AG04449 (cell line): ENCODE results near the gene DARS2.
"Not testable (repeated sequence)": the region's sequence is repeated elsewhere in the genome, so short reads cannot be mapped to it uniquely, and the experiment has no call there.

ENCODE experiments used
- CTCF ChIA-PET: fragments of 350-600 bp; formaldehyde crosslinking; extraction: SDS; loops from one replicate; lab custom pipeline; 2021; ENCODE audit warnings: antibody characterized with exemption; lab: Yijun Ruan, JAX
- POLR2A ChIA-PET: fragments of 400-600, 350-600 bp; formaldehyde crosslinking; extraction: SDS; loops from one replicate; lab custom pipeline; 2020; ENCODE audit warnings: antibody characterized with exemption, inconsistent platforms; lab: Yijun Ruan, JAX
- DNase-seq: peaks from one replicate; pipeline ENCODE4 v3.0.0-alpha.2; 2010; ENCODE audit warnings: low read depth, low spot score
- H3K4me3 ChIP-seq: 2 replicates; pipeline ENCODE4 v1.5.1; 2011; ENCODE audit warnings: low read depth, mild to moderate bottlenecking, control low read depth, low read length
- CTCF ChIP-seq: IDR thresholded peaks from one replicate; pipeline ENCODE4 v1.5.1; 2011; ENCODE audit warnings: mild to moderate bottlenecking, moderate library complexity, low read length, control low read depth, inconsistent platforms; ENCODE audit not compliant: insufficient read depth; ENCODE audit errors: missing control alignments

The DARS2 gene

GRCh38 chr1:173871091-173871490, 46.6 kb downstream of the DARS2 start:
- DNase-seq = no peak
- H3K4me3 ChIP-seq = no peak overlapping the region
- ChIA-PET CTCF (no interaction called here), POLR2A (no interaction called here)
- no peak for TF ChIP-seq CTCF

GRCh38 chr1:173871500-173871899, 47.0 kb downstream of the DARS2 start:
- no peak for TF ChIP-seq CTCF
- H3K4me3 ChIP-seq = no peak overlapping the region
- DNase-seq = no peak
- ChIA-PET CTCF (no interaction called here), POLR2A (no interaction called here)

- POLR2A ChIA-PET = interaction anchor here (1.0 to 1.4 kb wide), 2 partner anchors 8 to 15 kb away, joined by 3 to 5 read pairs; partner anchors contain the start of gene ZBTB37
- CTCF ChIA-PET = no interaction called here
- no peak for TF ChIP-seq CTCF
- DNase-seq = no peak
- no peak overlapping the region for H3K4me3 ChIP-seq
Measured at GRCh38 chr1:173876732-173877131, 52.3 kb downstream of the DARS2 start.

GRCh38 chr1:173878251-173878650, 53.8 kb downstream of the DARS2 start:
- ChIA-PET POLR2A (no interaction called here), CTCF (interaction anchor here (1.1 kb wide), 1 partner anchor 9 kb away, joined by 3 read pairs; no protein-coding TSS in a partner anchor)
- no peak overlapping the region for H3K4me3 ChIP-seq
- DNase-seq = no peak
- no peak for TF ChIP-seq CTCF

GRCh38 chr1:173881117-173881516, 56.6 kb downstream of the DARS2 start:
- DNase-seq, POLR2A ChIA-PET, H3K4me3 ChIP-seq, CTCF ChIA-PET: not testable (repeated sequence)

- DNase-seq = no peak
- TF ChIP-seq CTCF = no peak
- H3K4me3 ChIP-seq = no peak overlapping the region
- ChIA-PET POLR2A (interaction anchor here (0.6 kb wide), 1 partner anchor 130 kb away, joined by 3 read pairs; no protein-coding TSS in a partner anchor), CTCF (no interaction called here)
Measured at GRCh38 chr1:173884701-173885100, 60.2 kb downstream of the DARS2 start.
